HG03060 (cell line): ENCODE results near the gene LAYN.

Experiments used
- ATAC-seq: cut with Tn5 transposase; IDR thresholded peaks from one replicate; pipeline ENCODE4 v1.9.1; 2021; ENCODE audit warnings: low read depth, moderate number of reproducible peaks; ENCODE audit not compliant: unreplicated experiment

The LAYN gene

DNA sequence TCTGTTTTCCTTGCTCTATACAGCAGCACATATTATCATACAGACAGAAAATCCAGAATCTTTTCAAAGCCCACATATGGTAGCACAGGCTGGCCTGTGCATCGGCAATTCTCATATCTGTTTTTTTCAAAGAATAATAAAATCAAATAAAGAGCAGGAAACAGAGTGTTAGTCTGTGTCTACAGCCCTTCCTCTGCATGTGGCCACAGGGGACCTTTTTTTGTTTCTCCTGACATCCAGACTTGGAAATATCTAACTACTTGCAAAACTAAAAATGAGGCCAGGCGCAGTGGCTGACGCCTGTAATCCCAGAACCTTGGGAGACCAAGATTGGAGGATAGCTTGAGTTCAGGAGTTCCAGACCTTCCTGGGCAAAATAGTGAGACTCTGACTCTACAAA, 20.3 kb downstream of the LAYN start:
- ATAC-seq = no peak

DNA sequence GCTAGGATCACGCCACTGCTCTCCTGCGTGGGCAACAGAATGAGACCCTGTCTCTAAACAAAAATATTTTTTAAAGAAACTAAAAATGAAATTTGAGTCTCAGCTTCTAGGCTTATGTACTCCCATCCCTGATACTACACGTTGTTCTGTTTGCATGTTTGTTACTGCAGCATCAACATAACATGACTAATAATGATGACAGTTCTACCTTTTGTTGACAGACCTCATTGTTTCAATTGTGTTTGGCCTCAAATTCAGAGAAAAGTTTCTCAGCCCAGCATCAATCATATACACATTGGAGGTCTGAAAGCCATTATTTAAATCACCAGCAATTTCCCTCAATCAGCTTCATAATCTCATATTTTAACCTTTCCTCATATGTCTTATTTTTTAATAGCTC, 20.8 kb downstream of the LAYN start:
- no peak for ATAC-seq

DNA sequence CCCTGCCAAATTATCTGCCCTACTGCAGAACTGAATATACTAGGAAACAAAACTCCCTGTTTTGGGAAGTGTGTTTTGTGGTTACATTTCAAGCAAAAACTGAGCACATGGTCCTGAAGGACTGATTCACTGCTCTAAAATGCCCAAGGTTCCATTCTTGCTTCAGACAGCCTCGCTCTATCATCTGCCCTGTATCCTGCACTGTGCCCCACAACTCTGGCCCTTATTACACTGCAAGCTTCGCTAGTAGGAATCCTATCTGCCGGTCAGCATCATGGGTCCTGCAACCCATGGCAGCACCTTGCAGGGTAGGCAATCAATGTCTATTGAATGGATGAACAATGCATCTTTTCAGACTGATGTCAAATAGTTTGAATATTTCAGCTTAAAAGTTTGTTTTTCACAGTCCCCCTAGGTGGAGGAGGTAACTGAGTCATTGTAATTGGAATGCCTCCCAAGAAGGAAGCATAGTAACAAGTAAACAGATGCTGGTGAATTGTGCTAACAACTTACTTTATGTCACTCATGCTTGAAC, 21.3 kb downstream of the LAYN start:
- ATAC-seq = no peak

DNA sequence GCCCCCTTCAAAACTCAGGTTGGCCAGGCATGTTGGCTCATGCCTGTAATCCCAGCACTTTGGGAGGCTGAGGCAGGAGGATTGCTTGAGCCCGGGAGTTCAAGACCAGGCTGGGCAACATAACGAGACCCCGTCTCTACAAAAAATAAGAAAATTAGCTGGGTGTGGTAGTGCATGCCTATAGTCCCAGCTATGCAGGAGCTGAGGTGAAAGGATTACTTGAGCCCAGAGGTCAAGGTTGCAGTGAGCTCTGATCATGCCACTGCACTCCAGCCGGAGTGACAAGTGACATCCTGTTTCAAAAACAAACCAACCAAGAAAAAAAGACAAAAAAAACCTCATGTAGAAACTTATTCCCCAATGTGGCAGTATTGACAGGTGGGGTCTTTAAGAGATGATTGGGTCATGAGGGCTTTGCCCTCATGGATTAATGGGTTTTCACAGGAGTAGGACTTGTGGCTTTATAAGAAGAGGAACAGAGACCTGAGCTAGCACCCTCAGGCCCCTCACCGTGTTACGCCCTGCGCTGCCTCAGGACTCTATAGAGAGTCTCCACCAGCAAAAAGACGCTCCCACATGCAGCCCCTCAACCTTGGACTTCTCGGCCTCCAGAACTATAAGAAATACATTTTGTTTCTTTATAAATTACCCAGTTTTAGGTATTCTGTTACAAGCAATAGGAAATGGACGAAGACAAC, 22.3 kb downstream of the LAYN start:
- ATAC-seq = no peak

DNA sequence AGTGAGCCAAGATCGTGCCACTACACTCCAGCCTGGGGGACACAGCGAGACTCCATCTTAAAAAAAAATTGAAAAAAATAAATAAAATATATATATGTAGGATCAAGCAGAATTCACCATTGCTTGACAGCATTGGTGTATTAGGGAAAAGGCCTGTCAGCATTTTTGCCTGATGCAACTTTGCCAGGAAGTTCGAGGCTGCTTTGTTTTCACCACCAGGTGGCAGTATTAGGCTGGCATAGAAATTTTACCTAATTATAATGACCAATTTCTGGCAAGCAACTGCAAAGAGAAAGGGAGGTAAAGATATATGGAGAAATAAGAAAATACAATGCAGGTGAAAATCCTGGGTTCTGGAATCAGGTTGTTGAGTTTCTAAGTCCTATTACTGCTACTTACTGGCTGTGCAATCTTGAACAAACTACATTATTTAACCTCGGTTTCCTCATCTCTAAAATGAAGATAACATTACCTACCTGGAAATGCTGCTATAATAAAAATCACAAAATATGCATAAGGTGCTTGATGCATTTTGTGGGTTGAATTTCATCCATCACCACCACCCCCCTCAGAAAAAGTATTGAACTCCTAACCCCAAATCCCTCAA, 24.7 kb downstream of the LAYN start:
- ATAC-seq = no peak

DNA sequence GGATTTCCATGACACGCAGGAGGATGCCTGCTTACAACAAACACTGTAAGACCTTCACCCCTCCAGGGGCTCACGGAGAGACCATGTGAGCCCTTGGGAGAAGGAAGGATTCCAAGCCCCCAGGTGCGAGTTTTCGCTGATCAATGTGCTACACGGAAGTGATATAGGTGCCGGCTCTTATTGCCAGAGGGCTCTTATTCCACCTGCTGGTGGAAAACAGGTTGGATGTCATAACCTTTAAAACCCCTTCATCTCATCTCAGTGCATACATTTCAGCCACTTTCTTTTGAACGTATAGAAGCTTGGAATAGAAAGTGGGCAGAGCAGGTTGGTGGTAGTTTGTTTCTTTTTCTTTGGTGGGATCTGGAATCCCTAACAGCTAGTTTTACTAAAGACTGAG, 25.8 kb downstream of the LAYN start:
- ATAC-seq = no peak

DNA sequence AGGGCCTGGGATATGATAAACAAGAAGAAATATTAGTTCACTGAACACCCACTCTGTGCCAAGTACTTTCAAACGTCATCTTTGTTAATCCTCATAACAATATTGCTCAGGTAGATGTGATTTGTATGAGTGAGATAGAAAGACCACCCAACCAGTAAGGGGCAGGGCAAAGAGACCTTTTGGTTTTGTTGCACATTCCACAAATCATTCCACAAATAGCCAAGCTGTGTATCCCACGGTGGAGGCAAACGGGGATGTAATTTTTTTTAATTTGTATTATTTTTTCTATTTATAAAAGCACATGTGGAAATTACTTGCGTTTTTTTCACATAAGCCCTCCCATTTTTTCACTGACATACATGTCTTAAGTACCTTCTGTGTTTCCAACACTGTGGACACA, 29.0 kb downstream of the LAYN start:
- ATAC-seq = no peak

DNA sequence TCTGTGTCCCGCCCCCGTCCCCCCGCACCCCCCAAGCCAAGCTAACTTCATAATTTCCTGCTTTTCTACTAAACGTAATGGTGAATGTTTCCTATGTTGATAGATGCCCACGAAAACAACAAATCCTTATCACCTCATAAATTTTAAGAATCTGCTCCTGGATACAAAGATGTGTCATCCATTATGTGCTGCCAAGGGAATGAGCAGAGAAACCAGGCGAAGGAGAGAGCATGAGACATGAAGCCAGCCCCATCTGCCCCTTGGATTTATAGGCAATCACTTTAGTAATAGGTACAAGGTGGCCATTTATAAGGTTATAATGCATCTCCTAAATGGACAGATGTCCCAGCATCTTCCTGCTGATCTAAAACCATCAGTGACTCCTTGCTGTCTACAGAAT, 30.3 kb downstream of the LAYN start:
- ATAC-seq = no peak

DNA sequence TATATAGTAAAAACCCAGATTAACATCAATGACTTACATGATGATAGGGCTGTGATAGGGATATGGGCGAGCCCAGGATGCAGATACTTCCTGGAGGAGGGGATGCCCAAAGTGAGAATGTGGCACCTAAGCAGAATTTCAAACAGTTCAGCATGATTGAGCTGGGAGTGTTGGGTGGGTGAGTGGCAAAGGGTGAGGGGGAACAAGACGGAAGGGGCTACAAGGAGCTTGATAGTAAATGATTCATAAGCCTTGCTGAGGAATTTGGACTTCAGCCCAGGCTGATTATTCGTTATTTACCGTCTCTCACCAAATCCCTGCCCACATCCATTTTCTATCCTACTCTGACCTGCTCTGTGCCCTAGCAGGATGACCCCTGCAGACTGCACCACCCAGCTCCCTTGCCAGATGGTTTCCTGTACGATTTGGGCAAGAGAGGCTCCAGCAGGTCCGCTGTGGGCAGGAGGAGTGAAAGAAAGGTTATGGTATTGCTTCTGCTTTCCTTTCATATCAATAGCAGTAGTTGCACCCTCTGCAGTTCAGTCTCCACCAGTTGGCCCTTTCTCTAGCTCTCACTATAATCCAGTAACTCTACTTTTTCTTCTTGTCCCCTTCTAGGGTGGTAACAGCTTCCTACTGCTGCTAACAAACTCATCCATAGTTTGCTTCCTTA, 31.4 kb downstream of the LAYN start:
- no peak for ATAC-seq

DNA sequence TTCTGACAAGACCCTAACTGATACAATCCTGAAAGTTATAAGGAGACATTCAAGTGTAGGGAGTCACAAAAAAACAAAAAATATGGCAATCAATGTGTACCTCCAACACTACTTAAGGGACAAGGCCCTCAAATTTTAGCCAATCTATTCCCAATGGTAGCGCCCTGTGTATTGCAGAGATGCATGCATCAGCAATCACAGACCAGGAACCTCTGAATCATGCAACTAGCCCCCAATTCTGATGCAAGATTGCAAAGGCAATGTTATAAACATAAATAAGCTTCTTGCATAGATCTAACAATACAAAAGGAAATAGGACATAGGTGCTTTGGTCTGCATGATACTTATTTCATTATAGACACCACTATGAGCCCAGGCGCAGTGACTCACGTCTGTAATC, 32.1 kb downstream of the LAYN start:
- ATAC-seq = no peak

DNA sequence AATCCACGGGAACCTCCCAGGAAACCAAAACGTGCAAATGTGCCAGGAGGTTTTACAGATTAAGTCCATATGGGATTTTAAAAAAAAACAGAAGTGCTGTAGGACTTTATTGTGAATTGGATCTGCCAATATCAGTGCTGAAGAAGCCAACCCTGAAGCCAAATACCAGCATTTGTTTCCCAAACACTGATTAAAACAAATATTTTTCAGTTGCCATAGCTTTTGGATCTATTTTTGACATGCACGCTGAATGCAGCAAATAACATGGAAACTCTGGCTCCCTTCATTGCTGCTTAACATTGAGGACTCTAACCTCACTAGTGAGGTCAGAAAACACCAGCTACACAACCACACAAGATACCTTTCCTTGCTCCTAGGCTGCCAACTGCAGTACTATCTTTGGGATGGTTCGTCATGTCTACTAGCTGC, 33.3 kb downstream of the LAYN start:
- no peak for ATAC-seq

DNA sequence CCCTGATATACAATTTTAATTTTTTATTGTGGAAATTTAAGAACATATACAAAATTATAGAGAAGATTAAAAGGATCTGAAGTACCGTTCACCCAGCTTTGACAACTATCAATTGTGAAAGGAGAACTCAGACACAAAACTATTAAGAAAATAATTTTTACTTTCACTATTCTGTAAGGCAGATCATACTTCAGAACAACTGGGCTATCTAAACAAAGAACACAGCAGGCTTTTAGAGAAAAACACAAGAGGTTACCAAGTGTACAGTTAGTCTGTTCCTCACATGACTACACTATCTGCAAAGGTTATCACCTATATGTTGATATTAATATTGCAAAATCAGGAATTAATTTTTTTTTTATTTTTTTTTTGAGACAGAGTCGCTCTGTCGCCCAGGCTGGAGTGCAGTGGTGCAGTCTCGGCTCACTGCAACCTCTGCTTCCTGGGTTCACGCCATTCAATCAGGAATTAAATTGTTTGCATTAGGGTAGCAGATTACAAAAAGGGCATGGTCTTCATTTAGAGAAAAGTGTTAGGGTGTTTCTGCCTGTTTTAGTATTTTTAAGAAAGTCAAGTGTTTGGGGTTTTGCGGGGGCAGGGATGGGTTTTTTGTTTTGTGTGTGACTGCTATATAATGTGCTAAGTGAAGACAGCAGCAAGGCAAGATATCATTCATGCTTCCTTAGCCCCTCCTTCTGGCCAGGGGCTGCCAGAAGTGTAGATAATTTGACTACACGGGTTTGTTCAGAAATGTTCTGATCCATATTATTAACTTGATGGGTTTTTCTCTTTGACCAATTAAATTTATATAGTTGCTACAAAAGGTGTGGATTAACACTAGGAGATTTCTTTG, 34.1 kb downstream of the LAYN start:
- ATAC-seq = no peak

DNA sequence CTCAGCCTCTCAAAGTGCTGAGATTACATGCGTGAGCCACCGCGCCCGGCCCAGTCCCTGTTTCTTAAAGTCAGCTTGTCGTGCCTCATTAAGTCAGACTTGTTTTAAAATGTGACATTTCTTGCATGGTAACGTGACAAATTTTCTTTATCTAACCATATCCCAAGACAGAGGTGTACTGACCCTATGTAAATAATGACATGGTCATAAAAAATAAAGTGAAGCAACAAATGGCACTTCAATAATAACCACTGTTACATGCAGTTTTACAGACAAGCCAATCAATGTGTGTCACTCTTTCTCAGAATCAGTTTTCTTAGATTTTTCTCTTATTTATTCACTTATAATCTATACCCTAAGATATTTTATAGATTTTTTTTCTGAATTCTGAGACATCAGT, 35.2 kb downstream of the LAYN start:
- ATAC-seq = no peak

DNA sequence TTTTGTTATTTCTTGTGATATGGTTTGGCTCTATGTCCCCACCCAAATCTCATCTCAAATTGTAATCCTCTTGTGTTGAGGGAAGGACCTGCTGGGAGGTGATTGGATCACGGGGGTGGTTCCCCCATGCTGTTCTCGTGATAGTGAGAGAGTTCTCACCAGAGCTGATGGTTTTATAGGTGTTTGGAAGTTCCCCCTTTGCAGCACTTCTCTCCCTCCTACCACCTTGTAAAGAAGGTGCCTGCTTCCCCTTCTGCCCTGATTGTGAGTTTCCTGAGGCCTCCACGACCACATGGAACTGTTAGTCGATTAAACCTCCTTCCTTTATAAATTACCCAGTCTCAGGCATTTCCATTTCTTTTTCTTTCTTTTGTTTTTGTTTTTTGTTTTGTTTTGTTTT, 37.3 kb downstream of the LAYN start:
- no peak for ATAC-seq

DNA sequence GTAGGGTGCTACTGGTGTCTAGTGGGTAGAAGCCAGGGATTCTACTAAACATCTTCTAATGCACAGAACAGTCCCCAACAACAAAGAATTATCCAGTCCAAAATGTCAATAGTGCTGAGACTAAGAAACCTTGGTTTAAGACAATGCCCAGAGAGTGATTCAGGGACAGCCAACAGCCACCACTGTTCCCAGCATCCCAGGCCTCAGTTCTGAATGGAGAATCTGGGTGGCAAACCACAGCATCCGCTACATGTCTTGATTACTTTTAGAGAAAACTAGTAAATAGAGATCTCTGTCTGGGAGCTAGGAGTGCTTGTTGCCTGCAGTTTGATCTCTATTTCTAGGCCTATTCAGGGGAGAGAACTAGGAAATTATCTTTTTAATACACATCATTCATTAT, 40.8 kb downstream of the LAYN start:
- ATAC-seq = no peak

DNA sequence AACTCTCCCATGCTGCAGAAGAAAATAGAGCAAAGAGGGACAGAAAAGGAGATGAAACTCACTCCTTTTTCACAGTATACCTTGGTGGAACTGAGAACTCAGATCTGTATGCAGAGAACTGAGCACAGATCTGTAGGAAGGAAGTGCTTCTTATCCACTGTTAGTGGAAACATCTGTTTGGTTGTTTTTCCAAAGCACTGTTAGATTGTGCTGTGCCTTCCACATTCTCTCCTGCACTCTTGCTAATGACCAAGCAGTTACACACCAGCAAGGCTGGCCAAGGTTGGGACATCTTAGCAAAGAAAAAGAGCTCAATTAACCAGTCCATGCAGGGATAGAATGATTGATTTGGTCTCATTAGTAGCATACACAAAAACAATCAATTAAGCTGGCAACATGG, 41.6 kb downstream of the LAYN start:
- ATAC-seq = no peak

DNA sequence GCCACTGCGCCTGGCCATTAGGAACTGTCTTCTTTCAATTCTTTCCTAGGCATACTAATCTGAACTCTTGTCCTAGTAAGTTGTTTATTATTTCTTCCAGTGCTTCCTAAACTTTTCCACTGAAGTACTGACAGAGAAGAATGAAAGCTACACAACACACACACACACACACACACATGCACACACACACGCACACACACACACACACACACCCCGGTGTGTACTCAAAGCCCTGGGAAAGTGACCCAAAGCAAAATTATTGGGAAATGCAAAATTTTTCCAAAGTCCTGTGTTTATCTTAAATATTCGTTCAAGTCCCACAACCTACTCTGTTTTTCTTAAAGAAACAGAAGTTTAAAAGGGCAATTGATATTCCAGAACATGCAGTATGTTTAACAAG, 42.4 kb downstream of the LAYN start:
- no peak for ATAC-seq

DNA sequence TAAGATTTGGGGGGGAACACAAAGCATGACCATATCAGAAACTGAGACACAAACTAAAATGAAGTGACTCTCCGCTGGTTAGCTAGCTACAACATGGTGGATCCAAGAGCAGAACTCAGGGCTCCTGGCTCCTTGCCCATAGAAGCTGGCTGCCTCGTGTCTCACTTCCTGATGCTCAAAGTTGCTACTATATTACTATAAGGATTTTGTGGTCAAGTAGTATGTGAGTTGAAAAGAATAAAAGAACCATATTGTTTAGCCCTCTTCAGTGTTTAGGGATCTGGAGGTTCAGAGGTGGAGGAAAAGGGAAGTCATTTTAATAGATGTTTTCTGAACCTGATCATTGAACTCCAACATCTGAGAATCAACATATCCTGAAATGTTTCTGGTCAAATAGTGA, 44.9 kb downstream of the LAYN start:
- no peak for ATAC-seq

DNA sequence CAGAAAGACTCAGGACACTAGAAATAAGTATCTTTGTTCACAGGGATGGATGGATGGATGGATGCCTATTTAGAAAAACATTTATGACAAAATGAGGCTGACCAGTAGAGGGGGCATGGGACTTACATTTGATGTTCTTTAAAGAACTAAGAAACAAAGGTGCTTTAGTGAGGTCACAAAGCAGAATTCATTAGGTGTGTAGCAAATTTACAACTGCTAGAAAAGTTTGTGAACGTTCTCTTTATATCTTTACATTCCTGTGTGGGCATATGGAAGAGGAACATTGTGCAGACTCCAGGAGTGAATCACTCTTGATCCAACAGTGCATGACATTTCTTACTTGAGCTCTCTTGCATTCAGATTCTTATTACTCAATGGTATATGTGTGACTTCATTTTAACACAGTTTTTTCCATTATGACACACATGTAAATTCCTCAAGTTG, 45.9 kb downstream of the LAYN start:
- no peak for ATAC-seq

DNA sequence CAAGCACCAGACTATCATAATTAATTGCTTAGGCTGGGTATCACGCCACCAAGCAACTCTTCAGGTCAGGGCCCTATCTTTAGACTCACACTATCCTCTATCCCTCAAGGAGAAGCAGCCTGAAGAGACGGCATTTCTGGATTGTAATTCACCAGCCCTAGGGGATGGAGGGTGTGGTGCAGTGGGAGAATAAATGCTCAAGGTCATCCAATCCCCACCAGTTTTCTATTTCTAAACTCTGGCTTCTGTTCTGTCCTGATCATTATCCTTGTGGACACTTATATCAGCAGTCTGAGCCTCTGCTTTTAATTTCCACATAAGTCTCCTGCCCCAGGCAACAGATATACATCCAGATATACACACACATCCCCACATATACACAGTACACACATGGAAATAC, 48.6 kb downstream of the LAYN start:
- no peak for ATAC-seq
